Activated CD8-positive, alpha-beta memory T cell treated with anti-CD3 and anti-CD28 coated beads for 1 hour (primary cell): ENCODE results near the gene PDE4D.
"Not testable (repeated sequence)": the region's sequence is repeated elsewhere in the genome, so short reads cannot be mapped to it uniquely, and the experiment has no call there.

Experiments used
- DNase-seq, 2 donors: peaks; one replicate each; pipeline ENCODE4 v3.0.0-alpha.2; 2020; ENCODE audit warnings: low read depth in 1 of 2; ENCODE audit errors: extremely low read depth in 1 of 2

Gene PDE4D

GRCh38 chr5:58965677-58966414 is 927.7 kb downstream of the PDE4D start:
- no peak for DNase-seq

- no peak for DNase-seq
Measured at GRCh38 chr5:58963821-58964220, 929.7 kb downstream of the PDE4D start.

- no peak for DNase-seq
Measured at GRCh38 chr5:58963361-58963760, 930.2 kb downstream of the PDE4D start.

GRCh38 chr5:58961631-58962280 is 931.8 kb downstream of the PDE4D start:
- no peak for DNase-seq

- no peak for DNase-seq
Measured at GRCh38 chr5:58958701-58959100, 934.8 kb downstream of the PDE4D start.

- not testable (repeated sequence) for DNase-seq
Measured at GRCh38 chr5:58953218-58953617, 940.3 kb downstream of the PDE4D start.

- no peak for DNase-seq
Measured at GRCh38 chr5:58950224-58950623, 943.3 kb downstream of the PDE4D start.

GRCh38 chr5:58946230-58946629 is 947.3 kb downstream of the PDE4D start:
- DNase-seq = no peak

- no peak for DNase-seq
Measured at GRCh38 chr5:58944221-58944620, 949.3 kb downstream of the PDE4D start.

GRCh38 chr5:58940446-58940845 is 953.1 kb downstream of the PDE4D start:
- no peak for DNase-seq

GRCh38 chr5:58939664-58940063 is 953.9 kb downstream of the PDE4D start:
- no peak for DNase-seq

- DNase-seq = no peak
Measured at GRCh38 chr5:58938563-58939424, 954.7 kb downstream of the PDE4D start.

GRCh38 chr5:58937031-58937681 is 956.4 kb downstream of the PDE4D start:
- DNase-seq = no peak

- no peak for DNase-seq
Measured at GRCh38 chr5:58934629-58935097, 958.9 kb downstream of the PDE4D start.

- DNase-seq = no peak
Measured at GRCh38 chr5:58933891-58934628, 959.5 kb downstream of the PDE4D start.

GRCh38 chr5:58932057-58932612 is 961.4 kb downstream of the PDE4D start:
- no peak for DNase-seq

- no peak for DNase-seq
Measured at GRCh38 chr5:58930520-58930919, 963.0 kb downstream of the PDE4D start.

GRCh38 chr5:58929726-58930125 is 963.8 kb downstream of the PDE4D start:
- DNase-seq = no peak

- no peak for DNase-seq
Measured at GRCh38 chr5:58927938-58928337, 965.6 kb downstream of the PDE4D start.

GRCh38 chr5:58927181-58927580 is 966.3 kb downstream of the PDE4D start:
- DNase-seq = no peak
